Gastroesophageal sphincter (tissue), 4 donors: ENCODE results near the gene CACNA2D3. TPM values are rescaled to one million over a fixed set of nuclear protein-coding genes. Genes with fewer than 3 reads are reported as not detected.

Experiments used
- ATAC-seq: fragments of 150-250 bp; one replicate; pipeline ENCODE4 v1.9.1; 2016; ENCODE audit warnings: mild to moderate bottlenecking, moderate library complexity
- H3K27ac ChIP-seq, 4 donors: fragments of 200-600 bp; sonication (generic) in 3 of 4; 1 replicate in 3 of 4; 2 replicates in 1 of 4; pipeline ENCODE4 v1.5.1; 2016 to 2019
- H3K27me3 ChIP-seq: fragments of 200-600 bp; sonication (generic); one replicate; pipeline ENCODE4 v1.5.1; 2019
- H3K36me3 ChIP-seq, 2 donors: fragments of 200-600 bp; sonication (generic); one replicate each; pipeline ENCODE4 v1.5.1; 2019; ENCODE audit warnings: control low read depth in 1 of 2
- H3K4me1 ChIP-seq, 3 donors: fragments of 200-600 bp; sonication (generic); 1 replicate in 2 of 3; 2 replicates in 1 of 3; pipeline ENCODE4 v1.5.1; 2016 to 2019; ENCODE audit warnings: control low read depth in 2 of 3
- H3K4me3 ChIP-seq, 2 donors: fragments of 200-600 bp; sonication (generic); one replicate each; pipeline ENCODE4 v1.5.1; 2019; ENCODE audit warnings: mild to moderate bottlenecking in 1 of 2, moderate library complexity in 1 of 2
- H3K9me3 ChIP-seq, 3 donors: fragments of 200-600 bp; sonication (generic); one replicate each; pipeline ENCODE4 v1.5.1; 2017 to 2019; ENCODE audit warnings: control low read depth in 2 of 3
- CTCF ChIP-seq, 4 experiments: fragments of 200-600 bp in 2 of 4; fragments of 450-650 bp in 2 of 4; sonication (generic) in 1 of 4; IDR thresholded peaks; one replicate each; pipeline ENCODE4 v1.5.1; 2017 to 2019; ENCODE audit warnings: antibody characterized with exemption in 4 of 4, mild to moderate bottlenecking in 2 of 4, moderate library complexity in 2 of 4
- EP300 ChIP-seq: sonication (generic); formaldehyde crosslinking; IDR thresholded peaks from one replicate; pipeline ENCODE4 v1.6.1; 2017; ENCODE audit warnings: antibody characterized with exemption, mild to moderate bottlenecking
- POLR2A ChIP-seq, 2 donors: fragments of 450-650 bp; IDR thresholded peaks; one replicate each; pipeline ENCODE4 v1.6.1; 2017; ENCODE audit warnings: antibody characterized with exemption in 2 of 2, mild to moderate bottlenecking in 2 of 2, moderate library complexity in 1 of 2
- POLR2AphosphoS5 ChIP-seq: sonication (generic); formaldehyde crosslinking; IDR thresholded peaks from one replicate; pipeline ENCODE4 v1.6.1; 2017; ENCODE audit warnings: antibody characterized with exemption
- WGBS, 2 donors: methylation state at CpG; one replicate each; pipeline ENCODE4 v1.1.5; 2018; ENCODE audit warnings: low coverage in 1 of 2; 5-methylcytosine and 5-hydroxymethylcytosine counted together
- total RNA-seq, 4 donors: library from RNA; depleted of rRNA; stranded (reverse); fragments of >200 nt; gene quantifications; one replicate each; pipeline ENCODE4 v1.1.0, GENCODE V29; 2016

The CACNA2D3 gene
- total RNA-seq, 4 donors from 2014 or later: 0.94 to 6.5 (median 3.5) TPM

GRCh38 chr3:54567949-54568348 lies 445.6 kb downstream of the CACNA2D3 start:
- ATAC-seq: peak; percentile 32
- WGBS, 2 donors: 55 to 57% methylated on average over 3 of the region's 3 CpGs
- TF ChIP-seq EP300 (no peak), POLR2A (IDR thresholded peaks at IDR 0.05) (no peak), CTCF (IDR thresholded peaks at IDR 0.05) (no peak), POLR2AphosphoS5 (no peak)

GRCh38 chr3:54570008-54570407 lies 447.7 kb downstream of the CACNA2D3 start:
- TF ChIP-seq POLR2AphosphoS5 (no peak), POLR2A (IDR thresholded peaks at IDR 0.05) (no peak), EP300 (no peak), CTCF (IDR thresholded peaks at IDR 0.05) (no peak)
- Histone ChIP-seq H3K27me3 (no peaks in the 10 kb centered on the region), H3K9me3 (peaks cover 0 to 8% (median 0%) of the 10 kb centered on the region in 3 donors), H3K36me3 (peaks cover 0 to 9% of the 10 kb centered on the region in 2 donors), H3K4me3 (no peak overlapping the region), H3K4me1 (no peaks in the 10 kb centered on the region), H3K27ac (no peak overlapping the region)
- no peak for ATAC-seq
- WGBS, 2 donors: 78 to 81% methylated on average over 6 of the region's 7 CpGs

More at GRCh38 chr3:54567949-54568348, 445.6 kb downstream of the CACNA2D3 start:
- Histone ChIP-seq H3K36me3 (peaks cover 0 to 9% of the 10 kb centered on the region in 2 donors), H3K27ac (no peak overlapping the region), H3K4me3 (no peak overlapping the region), H3K9me3 (peaks cover 0 to 8% (median 0%) of the 10 kb centered on the region in 3 donors), H3K4me1 (no peaks in the 10 kb centered on the region), H3K27me3 (no peaks in the 10 kb centered on the region)

GRCh38 chr3:54572197-54572895 lies 450.0 kb downstream of the CACNA2D3 start:
- Histone ChIP-seq H3K27me3 (no peaks in the 10 kb centered on the region), H3K4me3 (no peak overlapping the region), H3K4me1 (no peaks in the 10 kb centered on the region), H3K27ac (no peak overlapping the region), H3K36me3 (peaks cover 0 to 9% of the 10 kb centered on the region in 2 donors), H3K9me3 (peaks cover 0 to 8% (median 0%) of the 10 kb centered on the region in 3 donors)
- no peak for ATAC-seq
- no peak for TF ChIP-seq EP300
- no peak for TF ChIP-seq POLR2AphosphoS5
- TF ChIP-seq POLR2A (IDR thresholded peaks at IDR 0.05): no peak
- no peak for TF ChIP-seq CTCF (IDR thresholded peaks at IDR 0.05)
- WGBS, 2 donors: 100% methylated on average over 2 to 4 of the region's 5 CpGs

GRCh38 chr3:54573858-54574257 lies 451.5 kb downstream of the CACNA2D3 start:
- TF ChIP-seq POLR2A (IDR thresholded peaks at IDR 0.05): no peak
- no peak for TF ChIP-seq CTCF (IDR thresholded peaks at IDR 0.05)
- no peak for TF ChIP-seq EP300
- TF ChIP-seq POLR2AphosphoS5: no peak
- Histone ChIP-seq H3K27me3 (no peaks in the 10 kb centered on the region), H3K9me3 (peaks cover 0 to 8% (median 0%) of the 10 kb centered on the region in 3 donors), H3K27ac (no peak overlapping the region), H3K4me1 (no peaks in the 10 kb centered on the region), H3K4me3 (no peak overlapping the region), H3K36me3 (peaks cover 0 to 9% of the 10 kb centered on the region in 2 donors)
- no peak for ATAC-seq
- WGBS, 2 donors: 36% methylated on average over 8 of the region's 8 CpGs; no CpG with 5 or more reads in 1 of the 2 donors
